Peyer's patch (tissue), 4 donors: ENCODE data around the gene POLL. TPM values are rescaled to one million over a fixed set of nuclear protein-coding genes. Genes with fewer than 3 reads are reported as not detected.

Experiments used
- DNase-seq, 3 donors: peaks; one replicate each; pipeline ENCODE4 v3.0.0-alpha.2; 2017 to 2019
- H3K27ac ChIP-seq, 4 donors: fragments of 200-600 bp; sonication (generic); one replicate each; pipeline ENCODE4 v1.5.1; 2016 to 2019
- H3K27me3 ChIP-seq, 2 donors: fragments of 200-600 bp; sonication (generic); one replicate each; pipeline ENCODE4 v1.5.1; 2019
- H3K36me3 ChIP-seq, 3 donors: fragments of 200-600 bp; sonication (generic); one replicate each; pipeline ENCODE4 v1.5.1; 2016 to 2019
- H3K4me1 ChIP-seq, 4 donors: fragments of 200-600 bp; sonication (generic); one replicate each; pipeline ENCODE4 v1.5.1; 2016 to 2019
- H3K4me3 ChIP-seq, 4 donors: fragments of 200-600 bp; sonication (generic); 1 replicate in 3 of 4; 2 replicates in 1 of 4; pipeline ENCODE4 v1.5.1; 2016 to 2019; ENCODE audit warnings: mild to moderate bottlenecking in 1 of 4
- H3K9me3 ChIP-seq, 4 donors: fragments of 200-600 bp; sonication (generic); one replicate each; pipeline ENCODE4 v1.5.1; 2016 to 2019; ENCODE audit warnings: mild to moderate bottlenecking in 1 of 4
- POLR2A ChIP-seq, 2 donors: fragments of 450-650 bp; IDR thresholded peaks; one replicate each; pipeline ENCODE4 v1.5.1; 2017; ENCODE audit warnings: antibody characterized with exemption in 2 of 2, mild to moderate bottlenecking in 2 of 2, moderate library complexity in 2 of 2
- total RNA-seq, 4 donors: library from RNA; depleted of rRNA; stranded (reverse); fragments of >200 nt; gene quantifications; one replicate each; pipeline ENCODE4 v1.1.0, GENCODE V29; 2016
- TF ChIP-seq, protein P1 (sequence below), 6 experiments: fragments of 450-650 bp in 4 of 6; fragments of 200-600 bp in 2 of 6; sonication (generic) in 1 of 6; IDR thresholded peaks; one replicate each; pipeline ENCODE4 v1.5.1; 2017 to 2019; ENCODE audit warnings: antibody characterized with exemption in 6 of 6, mild to moderate bottlenecking in 3 of 6, moderate library complexity in 1 of 6

The POLL gene
- total RNA-seq, 4 donors from 2014 or later = 26.1 to 55.3 (median 41.2) TPM

DNA sequence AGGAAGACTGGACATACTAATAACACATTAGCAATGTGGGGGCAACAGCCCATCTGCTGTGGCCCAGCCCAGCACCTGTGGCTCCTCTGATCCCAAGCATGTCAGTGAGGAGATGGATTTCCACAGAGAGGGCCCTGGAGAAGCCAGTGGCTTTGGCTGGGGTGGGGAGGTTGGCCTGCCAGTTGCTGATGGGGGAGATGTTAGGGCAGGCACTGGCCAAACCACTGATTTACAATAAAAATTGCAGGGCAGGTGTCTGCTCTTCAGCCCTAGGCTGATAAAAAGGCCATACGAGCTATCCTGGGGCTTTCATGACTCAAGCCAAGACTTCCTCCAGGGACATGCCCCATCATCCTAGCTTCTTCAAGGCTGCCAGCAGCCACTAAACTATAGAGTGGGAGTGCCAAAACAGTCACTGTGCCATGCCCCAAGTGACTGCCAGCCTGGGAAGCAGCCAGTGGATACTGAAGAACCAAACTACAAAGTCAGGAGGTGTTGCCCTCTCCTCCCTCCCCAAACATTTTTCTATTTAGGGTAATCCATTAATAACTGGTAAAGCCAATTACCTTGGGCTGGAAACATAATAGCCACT, 37.9 kb upstream of the POLL start:
- no peak overlapping the region for H3K27ac ChIP-seq
- H3K4me3 ChIP-seq = no peak overlapping the region
- DNase-seq = no peak
- H3K27me3 ChIP-seq = no peaks in the 10 kb centered on the region
- peaks cover 0 to 65% (median 0%) of the 10 kb centered on the region in 3 donors for H3K36me3 ChIP-seq
- H3K9me3 ChIP-seq = no peaks in the 10 kb centered on the region
- H3K4me1 ChIP-seq = no peaks in the 10 kb centered on the region
- no peak for TF ChIP-seq POLR2A (IDR thresholded peaks at IDR 0.05)
- TF ChIP-seq, protein P1, sequence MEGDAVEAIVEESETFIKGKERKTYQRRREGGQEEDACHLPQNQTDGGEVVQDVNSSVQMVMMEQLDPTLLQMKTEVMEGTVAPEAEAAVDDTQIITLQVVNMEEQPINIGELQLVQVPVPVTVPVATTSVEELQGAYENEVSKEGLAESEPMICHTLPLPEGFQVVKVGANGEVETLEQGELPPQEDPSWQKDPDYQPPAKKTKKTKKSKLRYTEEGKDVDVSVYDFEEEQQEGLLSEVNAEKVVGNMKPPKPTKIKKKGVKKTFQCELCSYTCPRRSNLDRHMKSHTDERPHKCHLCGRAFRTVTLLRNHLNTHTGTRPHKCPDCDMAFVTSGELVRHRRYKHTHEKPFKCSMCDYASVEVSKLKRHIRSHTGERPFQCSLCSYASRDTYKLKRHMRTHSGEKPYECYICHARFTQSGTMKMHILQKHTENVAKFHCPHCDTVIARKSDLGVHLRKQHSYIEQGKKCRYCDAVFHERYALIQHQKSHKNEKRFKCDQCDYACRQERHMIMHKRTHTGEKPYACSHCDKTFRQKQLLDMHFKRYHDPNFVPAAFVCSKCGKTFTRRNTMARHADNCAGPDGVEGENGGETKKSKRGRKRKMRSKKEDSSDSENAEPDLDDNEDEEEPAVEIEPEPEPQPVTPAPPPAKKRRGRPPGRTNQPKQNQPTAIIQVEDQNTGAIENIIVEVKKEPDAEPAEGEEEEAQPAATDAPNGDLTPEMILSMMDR (IDR thresholded peaks at IDR 0.05) = no peak

GRCh38 chr10:101624526-101625102, 36.6 kb upstream of the POLL start:
- no peak overlapping the region for H3K4me3 ChIP-seq
- DNase-seq = no peak
- no peaks in the 10 kb centered on the region for H3K9me3 ChIP-seq
- no peak for TF ChIP-seq POLR2A (IDR thresholded peaks at IDR 0.05)
- TF ChIP-seq, protein P1 (IDR thresholded peaks at IDR 0.05) = no peak
- H3K4me1 ChIP-seq = no peaks in the 10 kb centered on the region
- peaks cover 0 to 64% (median 0%) of the 10 kb centered on the region in 3 donors for H3K36me3 ChIP-seq
- H3K27me3 ChIP-seq = no peaks in the 10 kb centered on the region
- no peak overlapping the region for H3K27ac ChIP-seq

DNA sequence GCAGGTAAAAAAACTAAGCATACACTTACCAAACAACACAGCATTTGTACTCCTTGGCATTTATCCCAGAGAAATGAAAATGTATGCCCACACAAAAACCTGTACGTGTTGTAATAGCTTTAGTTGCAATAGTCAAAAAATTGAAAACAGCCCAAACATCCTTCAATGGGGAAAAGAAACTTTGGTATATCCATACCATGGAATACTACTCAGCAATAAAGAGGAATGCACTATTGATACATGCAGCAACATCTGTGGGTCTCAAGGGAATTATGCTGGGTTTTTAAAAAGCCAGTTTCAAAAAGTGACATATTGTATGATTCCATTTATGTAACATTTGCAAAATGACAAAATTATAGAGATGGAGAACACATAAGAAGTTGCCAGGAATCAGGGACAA, 35.5 kb upstream of the POLL start:
- Histone ChIP-seq H3K4me1 (no peaks in the 10 kb centered on the region), H3K9me3 (no peaks in the 10 kb centered on the region), H3K4me3 (no peak overlapping the region), H3K27me3 (no peaks in the 10 kb centered on the region), H3K36me3 (peaks cover 0 to 66% (median 0%) of the 10 kb centered on the region in 3 donors), H3K27ac (no peak overlapping the region)
- TF ChIP-seq, protein P1 (IDR thresholded peaks at IDR 0.05) = no peak
- TF ChIP-seq POLR2A (IDR thresholded peaks at IDR 0.05) = no peak
- DNase-seq = no peak

GRCh38 chr10:101619983-101620382, 31.9 kb upstream of the POLL start:
- Histone ChIP-seq H3K4me3 (no peak overlapping the region), H3K9me3 (no peaks in the 10 kb centered on the region), H3K27me3 (no peaks in the 10 kb centered on the region), H3K27ac (no peak overlapping the region), H3K4me1 (no peaks in the 10 kb centered on the region), H3K36me3 (peaks cover 0 to 70% (median 0%) of the 10 kb centered on the region in 3 donors)
- no peak for DNase-seq
- TF ChIP-seq, protein P1 (IDR thresholded peaks at IDR 0.05) = no peak

GRCh38 chr10:101618871-101619270, 30.8 kb upstream of the POLL start:
- Histone ChIP-seq H3K4me3 (no peak overlapping the region), H3K27ac (no peak overlapping the region), H3K9me3 (no peaks in the 10 kb centered on the region), H3K4me1 (no peaks in the 10 kb centered on the region), H3K36me3 (peaks cover 0 to 61% (median 0%) of the 10 kb centered on the region in 3 donors), H3K27me3 (no peaks in the 10 kb centered on the region)
- TF ChIP-seq POLR2A (IDR thresholded peaks at IDR 0.05) = no peak
- TF ChIP-seq, protein P1 (IDR thresholded peaks at IDR 0.05) = no peak
- no peak for DNase-seq
